Naive thymus-derived CD4-positive, alpha-beta T cell (primary cell): ENCODE measurements around the gene BCL2L15. TPM values are rescaled to one million over a fixed set of nuclear protein-coding genes. Genes with fewer than 3 reads are reported as not detected.
A peak's percentile ranks its signal among the peaks of the same experiment; 100 is the strongest.

Experiments used
- ATAC-seq: fragments of 150-1000 bp; cut with Tn5 transposase; 2 replicates; pipeline ENCODE4 v1.10.0; 2021; ENCODE audit warnings: mild to moderate bottlenecking, moderate library complexity
- CTCF ChIA-PET: fragments of 350-600 bp; sonication (Branson Sonifier 250); formaldehyde crosslinking; loops from one replicate; lab custom pipeline; 2021; ENCODE audit warnings: antibody characterized with exemption; lab: Charles Lee
- POLR2A ChIA-PET: fragments of 350-600 bp; sonication (Branson Sonifier 250); formaldehyde crosslinking; loops from one replicate; lab custom pipeline; 2021; ENCODE audit warnings: antibody characterized with exemption, inconsistent platforms; lab: Charles Lee
- DNase-seq, 9 donors: peaks; one replicate each; pipeline versions ENCODE4 v3.0.0 to v3.0.0-alpha.2; 2020 to 2022; ENCODE audit warnings: mixed read lengths in 1 of 9
- H3K27ac ChIP-seq: one replicate; pipeline ENCODE4 v1.7.0; 2013; ENCODE audit warnings: mild to moderate bottlenecking, low read depth, low read length, moderate library complexity
- H3K27me3 ChIP-seq, 2 donors: one replicate each; pipeline ENCODE4 v1.7.0; 2013; ENCODE audit warnings: low read length in 2 of 2, mild to moderate bottlenecking in 2 of 2, moderate library complexity in 2 of 2; ENCODE audit not compliant: control insufficient read depth in 2 of 2, insufficient read depth in 2 of 2
- H3K36me3 ChIP-seq, 3 experiments: 1 replicate in 2 of 3; 2 replicates in 1 of 3; pipeline ENCODE4 v1.7.0; 2013; ENCODE audit warnings: low read length in 3 of 3, mild to moderate bottlenecking in 3 of 3, moderate library complexity in 1 of 3; ENCODE audit not compliant: insufficient read depth in 3 of 3, control insufficient read depth in 2 of 3
- H3K4me1 ChIP-seq, 2 donors: one replicate each; pipeline ENCODE4 v1.7.0; 2013; ENCODE audit warnings: low read length in 2 of 2, mild to moderate bottlenecking in 2 of 2, moderate library complexity in 1 of 2; ENCODE audit not compliant: control insufficient read depth in 2 of 2, insufficient read depth in 2 of 2
- H3K4me3 ChIP-seq: 2 replicates; pipeline ENCODE4 v1.7.0; 2013; ENCODE audit warnings: mild to moderate bottlenecking, low read length
- H3K9me3 ChIP-seq, 3 experiments: 1 replicate in 2 of 3; 2 replicates in 1 of 3; pipeline ENCODE4 v1.7.0; 2013; ENCODE audit warnings: low read length in 3 of 3; ENCODE audit not compliant: control insufficient read depth in 2 of 3
- H3K27ac Mint-ChIP-seq, 9 donors: one replicate each; pipeline ENCODE4 v1.8.0; 2020 to 2022; ENCODE audit warnings: mixed read lengths in 9 of 9, mild to moderate bottlenecking in 8 of 9, moderate library complexity in 5 of 9, inconsistent platforms in 2 of 9
- H3K27me3 Mint-ChIP-seq, 5 donors: one replicate each; pipeline ENCODE4 v1.8.0; 2021 to 2022; ENCODE audit warnings: mixed read lengths in 5 of 5, mild to moderate bottlenecking in 1 of 5
- H3K36me3 Mint-ChIP-seq, 5 donors: one replicate each; pipeline ENCODE4 v1.8.0; 2020 to 2022; ENCODE audit warnings: mixed read lengths in 5 of 5, mild to moderate bottlenecking in 3 of 5, inconsistent platforms in 1 of 5
- H3K4me1 Mint-ChIP-seq, 7 donors: one replicate each; pipeline ENCODE4 v1.8.0; 2020 to 2022; ENCODE audit warnings: mixed read lengths in 7 of 7, mild to moderate bottlenecking in 3 of 7, inconsistent platforms in 1 of 7
- H3K4me3 Mint-ChIP-seq, 10 donors: one replicate each; pipeline ENCODE4 v1.8.0; 2020 to 2022; ENCODE audit warnings: mild to moderate bottlenecking in 10 of 10, mixed read lengths in 10 of 10, moderate library complexity in 6 of 10, inconsistent platforms in 2 of 10
- H3K9me3 Mint-ChIP-seq, 11 donors: one replicate each; pipeline ENCODE4 v1.8.0; 2020 to 2022; ENCODE audit warnings: mixed read lengths in 11 of 11, mild to moderate bottlenecking in 4 of 11, inconsistent platforms in 1 of 11, moderate library complexity in 1 of 11
- intact Hi-C, 2 donors: fragments of 100-400 bp; cut with micrococcal nuclease; formaldehyde crosslinking; loops; one replicate each; pipeline ENCODE4 v1.15.1; 2023
- polyA plus RNA-seq, 2 donors: library from polyadenylated mRNA; unstranded; fragments of 300-500 nt; fragmentation: Illumina TruSeq; gene quantifications; one replicate each; pipeline ENCODE4 v1.2.3, GENCODE V29; 2021
- total RNA-seq, 6 experiments: library from RNA in 5 of 6; stranded (reverse) in 5 of 6; gene quantifications; 1 replicate in 5 of 6; 2 replicates in 1 of 6; pipeline ENCODE4 v1.2.3 and lab custom pipeline; 2021 to 2026

BCL2L15 gene
- total RNA-seq = 1 to 10 TPM; 1.1 to 7.5 (median 1.6) TPM
- polyA plus RNA-seq = under 1 TPM in 1 of 2 donors, not detected in 1; 0.60 TPM
- total RNA-seq (lab: John Stamatoyannopoulos, UW) = 1.3 reads per million, percentile 2 among the genes with 10 or more reads in this experiment

DNA sequence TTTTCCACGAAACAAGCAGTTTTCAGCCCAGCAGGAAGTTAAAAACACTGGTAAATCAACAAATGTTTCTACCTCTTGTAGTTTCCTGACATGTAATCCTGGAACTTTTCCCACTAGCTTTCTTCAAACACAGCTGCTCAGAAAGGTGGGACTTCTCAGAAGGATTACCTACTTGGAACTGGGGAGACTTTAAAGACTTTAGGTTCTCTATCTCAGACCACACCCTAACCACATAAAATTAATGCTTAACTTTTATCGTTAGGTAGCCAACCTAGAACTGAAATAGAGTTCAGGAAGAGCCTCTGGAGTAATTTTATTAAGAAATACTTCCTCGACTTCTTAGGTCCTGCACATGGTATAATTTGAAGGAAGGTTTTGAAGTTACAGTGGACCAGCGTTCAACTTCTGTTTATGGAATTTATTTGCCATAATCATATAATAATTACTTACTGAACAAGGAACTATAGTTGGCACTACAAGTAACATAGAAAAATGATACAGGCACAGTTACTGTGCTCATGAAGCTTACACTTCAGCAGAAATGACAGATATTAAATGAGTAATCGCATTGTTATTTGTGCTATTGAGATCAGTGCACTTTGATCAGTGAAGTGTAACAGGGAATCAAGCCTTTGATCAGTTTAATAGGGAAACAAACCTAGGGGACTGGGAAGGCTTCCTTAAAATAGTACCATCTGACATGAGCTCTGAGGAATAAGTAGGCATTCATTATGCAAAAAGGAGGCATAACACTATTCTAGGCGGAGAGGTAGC lies at the start of gene BCL2L15:
Gene BCL2L15 (minus strand): TSS at position 180 of the 774 bp plus-strand sequence. CDS start 206 bp downstream, outside the sequence.
- Mint-ChIP-seq H3K27me3 (no peaks in the 10 kb centered on the region), H3K4me1 (peaks cover 11 to 38% (median 20%) of the 10 kb centered on the region in 7 donors), H3K36me3 (peaks cover 0 to 23% (median 10%) of the 10 kb centered on the region in 5 donors), H3K9me3 (peaks cover 0 to 2% (median 0%) of the 10 kb centered on the region in 11 donors), H3K27ac (peak within 1 kb of the TSS in 8 of 9 donors; percentile 11 to 72 (median 54)), H3K4me3 (peak within 1 kb of the TSS in 9 of 10 donors; percentile 8 to 73 (median 52))
- H3K27me3 ChIP-seq = no peaks in the 10 kb centered on the region
- no peak for DNase-seq
- ChIA-PET POLR2A (interaction anchor here (1.0 kb wide), 3 partner anchors 15 to 43 kb away, joined by 3 to 4 read pairs (median 3); no protein-coding TSS in a partner anchor), CTCF (interaction anchor here (1.1 kb wide), 1 partner anchor 19 kb away, joined by 4 read pairs; no protein-coding TSS in a partner anchor)
- peak within 1 kb of the TSS; percentile 9 for H3K27ac ChIP-seq
- no peaks in the 10 kb centered on the region for H3K9me3 ChIP-seq
- H3K36me3 ChIP-seq = no peaks in the 10 kb centered on the region
- intact Hi-C loops = loop anchor here (1.0 to 2.0 kb wide), 2 partner anchors 15 to 16 kb away; partner anchors contain the start of gene PTPN22 (in 1 of the 2)
- ATAC-seq = no peak
- no peak within 1 kb of the TSS for H3K4me3 ChIP-seq
- H3K4me1 ChIP-seq = peaks cover 6 to 10% of the 10 kb centered on the region in 2 donors

GRCh38 chr1:113937146-113937545 lies 49.8 kb upstream of the BCL2L15 start:
- Mint-ChIP-seq H3K4me3 (peak overlapping the region; percentile 13 to 89 (median 74)), H3K27ac (peak overlapping the region; percentile 41 to 97 (median 81)), H3K27me3 (no peaks in the 10 kb centered on the region), H3K4me1 (peaks cover 72 to 96% (median 86%) of the 10 kb centered on the region in 7 donors), H3K36me3 (peaks cover 0 to 43% (median 5%) of the 10 kb centered on the region in 5 donors), H3K9me3 (peaks cover 0 to 3% (median 0%) of the 10 kb centered on the region in 11 donors)
- Histone ChIP-seq H3K27me3 (no peaks in the 10 kb centered on the region), H3K4me3 (no peak overlapping the region), H3K9me3 (no peaks in the 10 kb centered on the region), H3K4me1 (peaks cover 80 to 87% of the 10 kb centered on the region in 2 donors), H3K27ac (no peak overlapping the region), H3K36me3 (peaks cover 0 to 2% (median 0%) of the 10 kb centered on the region in 3 experiments)
- ATAC-seq (no peak), DNase-seq (peak in 1 of 9 donors; percentile 29)
- intact Hi-C loops = loop anchor here (1.0 to 10.0 kb wide), 4 partner anchors 10 to 1542 kb away; partner anchors contain the start of genes CTTNBP2NL (in 1 of the 2) and TRIM33 (in 1 of the 2)
- ChIA-PET POLR2A (interaction anchor here (0.7 to 14.4 kb wide), 3 partner anchors 8 to 24 kb away, joined by 3 to 360 read pairs (median 3); partner anchors contain the start of gene HIPK1), CTCF (interaction anchor here (0.8 kb wide), 1 partner anchor 37 kb away, joined by 3 read pairs; no protein-coding TSS in a partner anchor)

DNA sequence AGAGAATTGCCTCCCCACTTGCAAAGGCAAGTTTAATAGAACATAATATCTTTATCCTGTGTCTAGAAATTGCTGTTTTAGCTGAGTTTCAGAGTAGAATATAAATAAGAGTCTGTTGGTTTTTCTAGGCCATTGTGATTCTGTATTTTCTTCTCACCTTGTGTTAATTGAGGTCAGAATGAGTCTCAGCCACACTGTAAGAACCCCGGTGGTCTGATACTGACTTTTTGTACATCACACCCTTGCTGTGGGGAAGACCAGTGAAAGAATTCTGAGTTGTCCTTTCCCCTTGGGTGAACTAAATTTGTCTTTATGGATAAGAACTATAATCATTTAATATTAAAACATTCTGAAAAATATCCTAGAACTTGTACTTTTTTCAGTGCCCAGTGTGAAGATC lies 48.6 kb upstream of the BCL2L15 start:
- Mint-ChIP-seq H3K27ac (peak overlapping the region in 7 of 9 donors; percentile 43 to 97 (median 79)), H3K9me3 (peaks cover 0 to 3% (median 0%) of the 10 kb centered on the region in 11 donors), H3K4me1 (peaks cover 78 to 100% (median 88%) of the 10 kb centered on the region in 7 donors), H3K27me3 (no peaks in the 10 kb centered on the region), H3K4me3 (peak overlapping the region in 5 of 10 donors; percentile 8 to 99 (median 53)), H3K36me3 (peaks cover 0 to 37% (median 0%) of the 10 kb centered on the region in 5 donors)
- no peak for ATAC-seq
- Histone ChIP-seq H3K4me3 (no peak overlapping the region), H3K36me3 (no peaks in the 10 kb centered on the region), H3K27me3 (no peaks in the 10 kb centered on the region), H3K4me1 (peaks cover 86 to 91% of the 10 kb centered on the region in 2 donors), H3K27ac (no peak overlapping the region), H3K9me3 (no peaks in the 10 kb centered on the region)
- ChIA-PET CTCF (interaction anchor here (0.9 kb wide), 2 partner anchors 10 to 43 kb away, joined by 4 read pairs; partner anchors contain the start of gene OLFML3), POLR2A (interaction anchor here (11.4 to 14.4 kb wide), 2 partner anchors 12 to 30 kb away, joined by 201 to 360 read pairs; partner anchors contain the start of genes AP4B1 and DCLRE1B)
- intact Hi-C loops = loop anchor here (10.0 kb wide), 3 partner anchors 521 to 1541 kb away; partner anchors contain the start of genes CTTNBP2NL (in 1 of the 2) and TRIM33 (in 1 of the 2)
- DNase-seq = no peak

DNA sequence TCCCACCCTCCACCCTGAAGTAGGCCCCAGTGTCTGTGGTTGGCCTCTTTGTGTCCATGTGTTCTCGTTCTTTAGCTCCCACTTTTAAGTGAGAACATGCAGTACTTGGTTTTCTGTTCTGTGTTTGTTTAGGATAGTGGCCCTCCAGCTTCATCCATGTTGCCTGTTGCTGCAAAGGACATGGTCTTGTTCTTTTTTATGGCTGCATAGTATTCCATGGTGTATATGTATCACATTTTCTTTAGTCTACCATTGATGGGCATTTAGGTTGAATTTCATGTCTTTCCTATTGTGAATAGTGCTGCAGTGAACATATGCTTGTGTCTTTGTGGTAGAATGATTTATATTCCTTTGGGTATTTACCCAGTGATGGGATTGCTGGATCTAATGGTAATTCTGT lies 47.8 kb upstream of the BCL2L15 start:
- Mint-ChIP-seq H3K27ac (peak overlapping the region in 7 of 9 donors; percentile 69 to 100 (median 83)), H3K36me3 (peaks cover 0 to 29% (median 2%) of the 10 kb centered on the region in 5 donors), H3K9me3 (peaks cover 0 to 3% (median 0%) of the 10 kb centered on the region in 11 donors), H3K4me1 (peaks cover 74 to 100% (median 84%) of the 10 kb centered on the region in 7 donors), H3K27me3 (peaks cover 0 to 2% (median 0%) of the 10 kb centered on the region in 5 donors), H3K4me3 (peak overlapping the region in 8 of 10 donors; percentile 8 to 99 (median 42))
- H3K9me3 ChIP-seq = no peaks in the 10 kb centered on the region
- ChIA-PET CTCF (interaction anchor here (0.9 kb wide), 2 partner anchors 11 to 44 kb away, joined by 4 read pairs; partner anchors contain the start of gene OLFML3), POLR2A (interaction anchor here (11.4 to 14.4 kb wide), 2 partner anchors 13 to 30 kb away, joined by 201 to 360 read pairs; partner anchors contain the start of genes AP4B1 and DCLRE1B)
- peak overlapping the region; percentile 4 for H3K27ac ChIP-seq
- no peaks in the 10 kb centered on the region for H3K36me3 ChIP-seq
- intact Hi-C loops = loop anchor here (10.0 kb wide), 3 partner anchors 520 to 1540 kb away; partner anchors contain the start of genes CTTNBP2NL (in 1 of the 2) and TRIM33 (in 1 of the 2)
- H3K27me3 ChIP-seq = no peaks in the 10 kb centered on the region
- ATAC-seq = no peak
- peaks cover 82 to 87% of the 10 kb centered on the region in 2 donors for H3K4me1 ChIP-seq
- DNase-seq = no peak
- no peak overlapping the region for H3K4me3 ChIP-seq

- POLR2A ChIA-PET = interaction anchor here (11.4 to 14.4 kb wide), 2 partner anchors 13 to 29 kb away, joined by 201 to 360 read pairs; partner anchors contain the start of genes AP4B1 and DCLRE1B
- Histone ChIP-seq H3K4me1 (peaks cover 76 to 81% of the 10 kb centered on the region in 2 donors), H3K27ac (peak overlapping the region; percentile 99)
Observed at GRCh38 chr1:113934511-113935055, 47.2 kb upstream of the BCL2L15 start.

More at GRCh38 chr1:113934511-113935055, 47.2 kb upstream of the BCL2L15 start:
- CTCF ChIA-PET = interaction anchor here (0.9 to 1.7 kb wide), 2 partner anchors 99 to 348 kb away, joined by 3 read pairs; no protein-coding TSS in a partner anchor
- DNase-seq (no peak), ATAC-seq (no peak)
- Histone ChIP-seq H3K36me3 (no peaks in the 10 kb centered on the region), H3K27me3 (no peaks in the 10 kb centered on the region), H3K9me3 (no peaks in the 10 kb centered on the region), H3K4me3 (no peak overlapping the region)
- peak overlapping the region in 8 of 9 donors; percentile 93 to 100 (median 99) for H3K27ac Mint-ChIP-seq
- peaks cover 0 to 27% (median 4%) of the 10 kb centered on the region in 5 donors for H3K36me3 Mint-ChIP-seq
- H3K4me3 Mint-ChIP-seq = peak overlapping the region in 8 of 10 donors; percentile 88 to 99 (median 98)
- peaks cover 0 to 2% (median 0%) of the 10 kb centered on the region in 5 donors for H3K27me3 Mint-ChIP-seq
- H3K4me1 Mint-ChIP-seq = peaks cover 68 to 95% (median 78%) of the 10 kb centered on the region in 7 donors
- H3K9me3 Mint-ChIP-seq = peaks cover 0 to 3% (median 0%) of the 10 kb centered on the region in 11 donors
- intact Hi-C loops = loop anchor here (5.0 to 10.0 kb wide), 4 partner anchors 520 to 1540 kb away; partner anchors contain the start of genes BCAS2 (in 1 of the 2), CTTNBP2NL (in 1 of the 2) and TRIM33 (in 1 of the 2)
